Ovary (tissue), 9 donors: ENCODE data around the gene BLVRA. TPM values are rescaled to one million over a fixed set of nuclear protein-coding genes. Genes with fewer than 3 reads are reported as not detected.

Experiments used
- DNase-seq, 5 donors: peaks; one replicate each; pipeline ENCODE4 v3.0.0-alpha.2; 2019 to 2020
- H3K27ac ChIP-seq, 2 donors: fragments of 200-600 bp; one replicate each; pipeline versions ENCODE4 v1.5.1 to v1.8.0; 2019 to 2022
- H3K27me3 ChIP-seq: fragments of 200-600 bp; one replicate; pipeline ENCODE4 v1.8.0; 2022
- H3K36me3 ChIP-seq: fragments of 200-600 bp; sonication (generic); one replicate; pipeline ENCODE4 v1.5.1; 2019
- H3K4me1 ChIP-seq: one replicate; pipeline ENCODE4 v1.8.1; 2013; ENCODE audit warnings: mild to moderate bottlenecking, moderate library complexity; ENCODE audit not compliant: insufficient read depth
- H3K4me3 ChIP-seq: fragments of 200-600 bp; sonication (generic); one replicate; pipeline ENCODE4 v1.5.1; 2017
- H3K9me3 ChIP-seq, 2 donors: fragments of 200-600 bp in 1 of 2; sonication (generic) in 1 of 2; one replicate each; pipeline versions ENCODE4 v1.5.1 to v1.8.1; 2013 to 2019; ENCODE audit warnings: mild to moderate bottlenecking in 1 of 2, moderate library complexity in 1 of 2
- EP300 ChIP-seq: sonication (generic); formaldehyde crosslinking; IDR thresholded peaks from one replicate; pipeline ENCODE4 v1.6.1; 2017; ENCODE audit warnings: antibody characterized with exemption
- POLR2A ChIP-seq: fragments of 450-650 bp; IDR thresholded peaks from one replicate; pipeline ENCODE4 v1.6.1; 2017; ENCODE audit warnings: antibody characterized with exemption, mild to moderate bottlenecking, moderate library complexity
- WGBS, 3 donors: extraction: QIAGEN DNeasy Blood & Tissue Kit in 1 of 3; methylation state at CpG; one replicate each; pipeline versions ENCODE4 v1.1.5 to v1.1.7; 2013 to 2017; 5-methylcytosine and 5-hydroxymethylcytosine counted together
- intact Hi-C, 4 donors: fragments of 100-400 bp; cut with DNase I; formaldehyde crosslinking; loops; one replicate each; pipeline versions ENCODE4 v1.11.0 to v1.15.1; 2022 to 2023
- polyA plus RNA-seq, 2 donors: library from polyadenylated mRNA; stranded (reverse); fragments of 200-250 nt in 1 of 2; fragments of 350-450 nt in 1 of 2; fragmentation: Illumina TruSeq in 1 of 2; extraction: RNeasy Lipid Tissue Mini Kit (QIAGEN cat#74804) in 1 of 2; gene quantifications; one replicate each; pipeline ENCODE4 v1.2.3, GENCODE V29; 2013 to 2014
- total RNA-seq, 7 donors: library from RNA; depleted of rRNA in 2 of 7; stranded (reverse); fragments of >200 nt in 2 of 7; fragmentation: NEBNext Ultra II Directional in 3 of 7; extraction: Animal tissue kit (Norgen Biotek cat#: 25700) in 3 of 7; gene quantifications; one replicate each; pipeline versions ENCODE4 v1.1.0 to v1.2.4, GENCODE V29; 2016 to 2023
- TF ChIP-seq, protein P1 (sequence below), 3 donors: fragments of 450-650 bp in 2 of 3; fragments of 200-600 bp in 1 of 3; IDR thresholded peaks; one replicate each; pipeline versions ENCODE4 v1.5.1 to v1.8.0; 2016 to 2022; ENCODE audit warnings: antibody characterized with exemption in 3 of 3, mild to moderate bottlenecking in 1 of 3
- donor health status: DM: no; HTN: no; CAD: no; lungs with moderate emphysema.
- donor health status: DM: no; HTN: no; CAD: no.
- donor health status: Bipolar disorder and iron deficiency.
- donor health status: DM: yes; HTN: yes; CAD: no.
- donor health status: DM: no; HTN: no; CAD: no.
- donor health status: DM: yes; HTN: yes; CAD: no.

Gene BLVRA
- total and polyA plus RNA-seq, 9 donors, result 47.6 to 75.1 (median 65.2) TPM

DNA sequence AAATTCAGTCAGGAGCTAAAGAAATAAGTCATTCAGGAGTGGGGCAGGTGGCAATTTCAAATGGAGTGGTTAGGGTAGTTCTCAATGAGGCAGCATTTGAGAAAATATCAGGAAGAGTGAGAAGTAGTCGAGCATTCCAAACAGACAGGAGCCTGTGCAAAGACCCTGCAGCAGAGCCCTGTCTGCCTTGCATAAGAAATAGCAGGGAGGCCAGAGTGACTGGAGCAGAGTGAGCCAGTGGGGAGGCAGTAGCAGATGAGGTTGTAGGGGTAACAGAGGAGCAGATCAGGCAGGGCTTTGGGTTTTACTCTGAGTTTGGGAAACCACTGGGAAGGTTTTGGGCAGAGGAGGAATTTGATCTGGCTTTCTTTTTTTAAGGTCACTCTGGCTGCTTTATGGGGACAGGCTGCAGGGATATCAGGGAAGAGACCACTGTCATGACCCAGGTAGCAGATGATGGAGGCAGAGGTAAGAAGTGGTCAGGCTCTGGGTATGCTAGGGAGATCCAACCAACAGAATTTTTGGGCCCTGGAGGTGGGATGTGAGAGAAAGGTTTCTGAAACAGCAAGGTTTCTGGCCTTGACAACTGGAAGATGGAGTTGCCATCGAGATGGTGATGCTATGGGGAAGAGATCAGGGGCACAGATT lies 1.3 kb upstream of the BLVRA start:
- no peak for DNase-seq
- no peak overlapping the region for H3K4me3 ChIP-seq
- TF ChIP-seq EP300, result no peak
- TF ChIP-seq POLR2A, result no peak
- no peaks in the 10 kb centered on the region for H3K9me3 ChIP-seq
- no peaks in the 10 kb centered on the region for H3K27me3 ChIP-seq
- no peaks in the 10 kb centered on the region for H3K36me3 ChIP-seq
- H3K4me1 ChIP-seq, result no peaks in the 10 kb centered on the region
- no peak overlapping the region for H3K27ac ChIP-seq
- WGBS, 3 donors, result 80 to 95% (median 83%) methylated on average over 2 of the region's 2 CpGs
- intact Hi-C loops, result no loop called here

DNA sequence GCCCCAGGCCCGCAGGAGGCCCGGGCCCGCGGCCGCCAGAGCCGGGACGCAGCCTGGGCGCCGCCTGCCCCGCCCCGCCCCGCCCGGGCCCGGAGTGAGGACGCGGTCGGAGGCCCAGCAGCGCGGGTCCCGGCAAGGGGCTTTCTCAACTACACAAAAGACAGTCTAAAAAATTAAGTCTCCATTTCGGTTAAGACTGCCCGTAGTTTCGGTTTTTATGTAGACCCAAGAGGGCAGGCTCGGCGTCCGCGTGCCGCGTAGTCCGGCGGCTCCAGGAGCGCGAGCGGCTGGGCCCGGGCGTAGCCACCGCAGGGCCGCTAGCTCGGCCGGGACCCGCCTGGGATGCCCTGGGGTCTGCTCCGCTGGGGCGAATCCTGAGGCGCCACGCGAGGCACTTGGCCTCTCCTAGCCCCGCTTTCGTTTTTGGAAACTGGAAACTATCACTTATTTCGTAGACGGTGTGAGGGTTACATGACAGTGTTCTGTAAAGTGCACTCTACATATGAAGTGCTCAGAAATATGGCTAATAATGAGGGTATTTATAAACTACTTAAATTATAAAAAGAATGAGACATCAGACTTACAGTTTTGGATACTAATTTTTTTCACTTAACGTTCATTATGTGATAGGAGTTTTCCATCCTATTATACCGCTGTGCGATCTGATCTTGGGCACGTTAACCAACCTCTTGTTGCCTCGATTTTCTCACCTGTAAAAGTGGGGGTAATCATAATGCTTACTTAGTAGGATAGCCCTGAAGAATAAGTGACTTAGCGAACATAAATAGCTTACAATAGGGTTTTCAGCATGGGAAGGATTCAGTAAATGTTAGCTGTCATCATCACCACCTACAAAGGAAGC lies 573 bp downstream of the BLVRA start:
- Histone ChIP-seq H3K4me3 (peak overlapping the region; percentile 64), H3K4me1 (peaks cover 9% of the 10 kb centered on the region), H3K27me3 (no peaks in the 10 kb centered on the region), H3K27ac (peak overlapping the region; percentile 74 to 93), H3K9me3 (no peaks in the 10 kb centered on the region), H3K36me3 (no peaks in the 10 kb centered on the region)
- TF ChIP-seq, protein P1, sequence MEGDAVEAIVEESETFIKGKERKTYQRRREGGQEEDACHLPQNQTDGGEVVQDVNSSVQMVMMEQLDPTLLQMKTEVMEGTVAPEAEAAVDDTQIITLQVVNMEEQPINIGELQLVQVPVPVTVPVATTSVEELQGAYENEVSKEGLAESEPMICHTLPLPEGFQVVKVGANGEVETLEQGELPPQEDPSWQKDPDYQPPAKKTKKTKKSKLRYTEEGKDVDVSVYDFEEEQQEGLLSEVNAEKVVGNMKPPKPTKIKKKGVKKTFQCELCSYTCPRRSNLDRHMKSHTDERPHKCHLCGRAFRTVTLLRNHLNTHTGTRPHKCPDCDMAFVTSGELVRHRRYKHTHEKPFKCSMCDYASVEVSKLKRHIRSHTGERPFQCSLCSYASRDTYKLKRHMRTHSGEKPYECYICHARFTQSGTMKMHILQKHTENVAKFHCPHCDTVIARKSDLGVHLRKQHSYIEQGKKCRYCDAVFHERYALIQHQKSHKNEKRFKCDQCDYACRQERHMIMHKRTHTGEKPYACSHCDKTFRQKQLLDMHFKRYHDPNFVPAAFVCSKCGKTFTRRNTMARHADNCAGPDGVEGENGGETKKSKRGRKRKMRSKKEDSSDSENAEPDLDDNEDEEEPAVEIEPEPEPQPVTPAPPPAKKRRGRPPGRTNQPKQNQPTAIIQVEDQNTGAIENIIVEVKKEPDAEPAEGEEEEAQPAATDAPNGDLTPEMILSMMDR (IDR thresholded peaks at IDR 0.05), result no peak
- TF ChIP-seq POLR2A (no peak), EP300 (no peak)
- intact Hi-C loops, result no loop called here
- WGBS, 3 donors, result 3 to 5% (median 3%) methylated on average over 36 to 56 of the region's 56 CpGs
- peak; percentile 37 to 76 (median 57) for DNase-seq

DNA sequence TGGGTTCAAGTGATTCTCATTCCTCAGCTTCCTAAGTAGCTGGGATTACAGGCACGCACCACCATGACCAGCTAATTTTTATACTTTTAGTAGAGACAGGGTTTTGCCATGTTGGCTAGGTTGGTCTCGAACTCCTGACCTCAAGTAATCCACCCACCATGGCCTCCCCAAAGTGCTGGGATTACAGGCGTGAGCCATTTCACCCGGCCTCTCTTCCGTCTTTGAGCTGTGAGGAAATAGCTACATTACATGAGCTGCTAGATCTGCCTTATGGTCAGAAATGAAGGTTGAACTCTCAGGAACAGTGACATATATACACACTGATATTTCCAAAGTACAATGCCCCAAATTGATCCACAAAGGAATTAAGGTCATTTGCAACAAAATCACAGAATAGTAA lies 2.4 kb downstream of the BLVRA start:
- Histone ChIP-seq H3K4me3 (no peak overlapping the region), H3K4me1 (peaks cover 11% of the 10 kb centered on the region), H3K27me3 (no peaks in the 10 kb centered on the region), H3K27ac (no peak overlapping the region), H3K9me3 (no peaks in the 10 kb centered on the region), H3K36me3 (no peaks in the 10 kb centered on the region)
- DNase-seq, result no peak
- intact Hi-C loops, result no loop called here
- 94 to 98% (median 97%) methylated on average over 5 of the region's 5 CpGs for WGBS, 3 donors
- no peak for TF ChIP-seq POLR2A
- no peak for TF ChIP-seq EP300
- TF ChIP-seq, protein P1 (IDR thresholded peaks at IDR 0.05), result no peak

DNA sequence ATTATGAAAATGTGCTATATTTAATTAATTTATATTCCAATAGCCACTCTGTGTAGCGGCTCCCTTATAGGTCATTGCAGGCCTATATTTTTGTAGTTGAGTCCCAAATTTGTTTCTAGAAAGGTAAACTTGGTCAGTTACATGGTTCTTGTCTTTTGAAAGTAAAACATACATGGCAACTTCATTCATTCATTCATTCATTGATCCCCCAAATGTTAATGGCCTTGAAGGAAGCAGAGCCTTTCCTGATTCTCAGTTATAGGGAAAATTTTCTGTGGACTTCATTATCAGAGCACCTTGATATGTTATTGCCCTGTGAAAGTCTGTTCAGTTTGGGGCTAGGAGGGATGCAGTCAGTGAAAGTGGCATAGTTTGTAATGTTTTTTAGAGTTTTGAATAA lies 2.9 kb downstream of the BLVRA start:
- TF ChIP-seq POLR2A (no peak), EP300 (no peak)
- TF ChIP-seq, protein P1 (IDR thresholded peaks at IDR 0.05), result no peak
- Histone ChIP-seq H3K9me3 (no peaks in the 10 kb centered on the region), H3K4me3 (no peak overlapping the region), H3K27ac (peak overlapping the region in 1 of 2 donors; percentile 40), H3K27me3 (no peaks in the 10 kb centered on the region), H3K36me3 (no peaks in the 10 kb centered on the region), H3K4me1 (peaks cover 11% of the 10 kb centered on the region)
- 96 to 99% (median 97%) methylated on average over 1 of the region's 1 CpG for WGBS, 3 donors
- intact Hi-C loops, result no loop called here
- DNase-seq, result no peak
